Gastrocnemius medialis (tissue), 4 donors: ENCODE results near the gene ITPR2. TPM values are rescaled to one million over a fixed set of nuclear protein-coding genes. Genes with fewer than 3 reads are reported as not detected.

ENCODE experiments used
- ATAC-seq, 2 donors: fragments of 150-250 bp; one replicate each; pipeline ENCODE4 v1.9.1; 2016
- DNase-seq, 2 donors: peaks; one replicate each; pipeline ENCODE4 v3.0.0-alpha.2; 2019
- H3K27ac ChIP-seq, 4 donors: fragments of 200-600 bp; sonication (generic); 1 replicate in 1 of 4; 2 replicates in 3 of 4; pipeline ENCODE4 v1.5.1; 2016 to 2018; ENCODE audit warnings: mild to moderate bottlenecking in 2 of 4, moderate library complexity in 1 of 4
- H3K27me3 ChIP-seq, 3 donors: fragments of 200-600 bp; sonication (generic) in 2 of 3; 1 replicate in 1 of 3; 2 replicates in 2 of 3; pipeline versions ENCODE4 v1.5.1 to v1.6.0; 2016 to 2019; ENCODE audit warnings: mild to moderate bottlenecking in 1 of 3, moderate library complexity in 1 of 3
- H3K36me3 ChIP-seq, 2 donors: fragments of 200-600 bp; sonication (generic) in 1 of 2; one replicate each; pipeline ENCODE4 v1.5.1; 2017 to 2018
- H3K4me1 ChIP-seq, 2 donors: fragments of 200-600 bp; sonication (generic) in 1 of 2; one replicate each; pipeline ENCODE4 v1.5.1; 2016 to 2017; ENCODE audit warnings: mild to moderate bottlenecking in 2 of 2
- H3K4me3 ChIP-seq, 4 donors: fragments of 200-600 bp; sonication (generic) in 3 of 4; 1 replicate in 1 of 4; 2 replicates in 3 of 4; pipeline ENCODE4 v1.5.1; 2016 to 2019; ENCODE audit warnings: mild to moderate bottlenecking in 2 of 4
- H3K9me3 ChIP-seq, 3 donors: fragments of 200-600 bp; sonication (generic) in 2 of 3; 1 replicate in 1 of 3; 2 replicates in 2 of 3; pipeline ENCODE4 v1.5.1; 2016 to 2019
- POLR2A ChIP-seq, 2 donors: fragments of 450-650 bp; IDR thresholded peaks; one replicate each; pipeline ENCODE4 v1.6.1; 2017; ENCODE audit warnings: antibody characterized with exemption in 2 of 2, mild to moderate bottlenecking in 2 of 2, moderate library complexity in 2 of 2
- in situ Hi-C, 4 donors: fragments of 200-750 bp; cut with MboI; loops; one replicate each; pipeline versions ENCODE4 v1.15.0 to v1.8.0; 2017; ENCODE audit warnings: low sequenced_read_pairs in 4 of 4
- intact Hi-C: fragments of 100-400 bp; cut with DNase I; formaldehyde crosslinking; loops from one replicate; pipeline ENCODE4 v1.15.1; 2023; ENCODE audit warnings: low total_unique reads
- total RNA-seq, 4 donors: library from RNA; depleted of rRNA; stranded (reverse); fragments of >200 nt; gene quantifications; one replicate each; pipeline versions ENCODE4 v1.1.0 to v1.2.3, GENCODE V29; 2016
- TF ChIP-seq, protein P1 (sequence below), 5 experiments: fragments of 450-650 bp in 3 of 5; fragments of 200-600 bp in 2 of 5; sonication (generic) in 2 of 5; IDR thresholded peaks in 4 of 5; conservative IDR thresholded peaks in 1 of 5; 1 replicate in 4 of 5; 2 replicates in 1 of 5; pipeline ENCODE4 v1.5.1; 2016 to 2019; ENCODE audit warnings: antibody characterized with exemption in 5 of 5, mild to moderate bottlenecking in 3 of 5, moderate library complexity in 3 of 5

Gene ITPR2
- total RNA-seq, 4 donors from 2014 or later, result 3.8 to 23.8 (median 4.1) TPM

DNA sequence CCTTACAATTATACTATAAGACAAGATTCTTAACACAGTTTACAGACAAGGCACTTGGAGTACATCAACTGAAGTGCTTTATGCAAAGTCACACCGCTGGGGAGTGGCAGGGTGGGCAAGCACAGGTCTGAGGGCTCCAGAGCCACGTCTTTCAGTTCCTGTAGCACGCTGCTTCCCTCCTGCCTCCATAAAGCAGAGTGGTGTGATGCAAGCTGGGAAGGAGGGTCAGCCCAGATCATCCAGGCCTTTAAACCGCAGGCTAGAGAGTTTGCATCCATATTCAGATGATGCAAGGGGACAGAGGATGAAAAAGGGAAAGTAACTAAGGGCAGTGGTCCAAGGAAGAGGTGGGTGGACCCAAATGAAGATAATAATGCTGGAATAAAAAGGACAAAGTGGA, 132.6 kb downstream of the ITPR2 start:
- H3K36me3 ChIP-seq, result no peaks in the 10 kb centered on the region
- no peak overlapping the region for H3K4me3 ChIP-seq
- no peak for TF ChIP-seq POLR2A (IDR thresholded peaks at IDR 0.05)
- TF ChIP-seq, protein P1, sequence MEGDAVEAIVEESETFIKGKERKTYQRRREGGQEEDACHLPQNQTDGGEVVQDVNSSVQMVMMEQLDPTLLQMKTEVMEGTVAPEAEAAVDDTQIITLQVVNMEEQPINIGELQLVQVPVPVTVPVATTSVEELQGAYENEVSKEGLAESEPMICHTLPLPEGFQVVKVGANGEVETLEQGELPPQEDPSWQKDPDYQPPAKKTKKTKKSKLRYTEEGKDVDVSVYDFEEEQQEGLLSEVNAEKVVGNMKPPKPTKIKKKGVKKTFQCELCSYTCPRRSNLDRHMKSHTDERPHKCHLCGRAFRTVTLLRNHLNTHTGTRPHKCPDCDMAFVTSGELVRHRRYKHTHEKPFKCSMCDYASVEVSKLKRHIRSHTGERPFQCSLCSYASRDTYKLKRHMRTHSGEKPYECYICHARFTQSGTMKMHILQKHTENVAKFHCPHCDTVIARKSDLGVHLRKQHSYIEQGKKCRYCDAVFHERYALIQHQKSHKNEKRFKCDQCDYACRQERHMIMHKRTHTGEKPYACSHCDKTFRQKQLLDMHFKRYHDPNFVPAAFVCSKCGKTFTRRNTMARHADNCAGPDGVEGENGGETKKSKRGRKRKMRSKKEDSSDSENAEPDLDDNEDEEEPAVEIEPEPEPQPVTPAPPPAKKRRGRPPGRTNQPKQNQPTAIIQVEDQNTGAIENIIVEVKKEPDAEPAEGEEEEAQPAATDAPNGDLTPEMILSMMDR (IDR thresholded peaks at IDR 0.05 in 4 of 5, conservative IDR thresholded peaks at IDR 0.05 in 1 of 5), result no peak
- in situ Hi-C loops (no loop called here), intact Hi-C loops (loop anchor here (5.0 kb wide), 1 partner anchor 603 kb away; no protein-coding TSS in a partner anchor)
- no peak for DNase-seq
- no peaks in the 10 kb centered on the region for H3K9me3 ChIP-seq
- no peak for ATAC-seq
- no peaks in the 10 kb centered on the region for H3K4me1 ChIP-seq
- H3K27ac ChIP-seq, result no peak overlapping the region
- H3K27me3 ChIP-seq, result no peaks in the 10 kb centered on the region

DNA sequence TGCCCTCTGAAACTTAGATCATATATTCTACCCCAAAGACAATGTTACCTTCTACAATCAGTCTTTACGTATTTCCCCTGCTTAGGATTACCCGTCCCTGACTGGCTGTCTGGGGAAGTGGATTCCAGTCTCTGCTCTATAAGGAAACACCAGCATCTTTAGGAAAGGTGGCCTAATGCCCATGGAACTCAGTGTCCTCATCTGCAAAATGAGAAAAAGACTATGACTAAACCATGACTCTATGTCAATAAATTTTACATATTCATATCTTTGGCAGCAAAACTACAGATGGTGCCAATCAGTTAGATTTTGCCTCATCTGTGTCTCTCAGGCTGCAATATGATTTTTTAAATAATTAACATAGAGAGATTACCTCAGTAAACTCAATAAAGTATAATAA, 133.8 kb downstream of the ITPR2 start:
- intact Hi-C loops (no loop called here), in situ Hi-C loops (no loop called here)
- TF ChIP-seq, protein P1 (IDR thresholded peaks at IDR 0.05 in 4 of 5, conservative IDR thresholded peaks at IDR 0.05 in 1 of 5), result no peak
- TF ChIP-seq POLR2A (IDR thresholded peaks at IDR 0.05), result no peak
- ATAC-seq (no peak), DNase-seq (no peak)
- Histone ChIP-seq H3K27me3 (no peaks in the 10 kb centered on the region), H3K9me3 (no peaks in the 10 kb centered on the region), H3K27ac (no peak overlapping the region), H3K4me1 (no peaks in the 10 kb centered on the region), H3K36me3 (peaks cover 0 to 7% of the 10 kb centered on the region in 2 donors), H3K4me3 (no peak overlapping the region)

DNA sequence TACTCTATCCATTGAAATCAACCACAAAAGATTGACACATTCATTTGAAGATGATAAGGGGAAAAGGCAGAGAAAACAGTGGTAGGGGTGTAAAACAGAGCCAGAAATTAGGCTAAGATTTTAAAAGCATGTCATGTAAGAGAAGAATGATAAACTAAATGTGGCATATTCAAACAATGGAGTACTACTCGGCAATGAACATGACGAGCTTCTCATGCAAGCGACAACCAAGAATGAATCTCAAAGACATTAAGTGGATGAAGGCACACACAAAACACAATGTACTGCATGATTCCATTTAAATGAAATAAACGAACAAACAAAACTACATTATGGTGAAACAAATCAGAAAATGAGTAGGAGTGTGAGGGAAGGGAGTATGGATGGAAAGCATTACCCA, 134.8 kb downstream of the ITPR2 start:
- peaks cover 0 to 7% of the 10 kb centered on the region in 2 donors for H3K36me3 ChIP-seq
- intact Hi-C loops (no loop called here), in situ Hi-C loops (no loop called here)

DNA sequence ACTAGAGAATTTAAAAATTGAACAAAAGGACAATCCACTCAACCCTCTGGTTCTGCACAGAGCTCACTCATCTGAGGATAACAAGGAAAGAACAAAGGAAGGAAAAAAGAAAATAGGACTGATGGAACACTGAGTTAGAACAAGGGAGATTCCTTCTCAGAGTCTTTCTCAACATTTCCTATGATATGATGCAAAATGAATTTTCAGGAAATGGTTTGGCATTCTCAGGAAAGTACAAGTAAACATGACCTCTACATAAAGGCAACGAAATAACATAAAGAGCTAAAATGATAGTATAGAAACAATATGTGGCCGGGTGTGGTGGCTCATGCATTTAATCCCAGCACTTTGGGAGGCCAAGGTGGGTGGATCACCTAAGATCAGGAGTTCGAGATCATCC, 135.8 kb downstream of the ITPR2 start:
- no peaks in the 10 kb centered on the region for H3K9me3 ChIP-seq
- H3K27me3 ChIP-seq, result no peaks in the 10 kb centered on the region
- DNase-seq, result no peak
- no peaks in the 10 kb centered on the region for H3K4me1 ChIP-seq
- peaks cover 0 to 7% of the 10 kb centered on the region in 2 donors for H3K36me3 ChIP-seq
- no peak for ATAC-seq
- intact Hi-C loops (no loop called here), in situ Hi-C loops (no loop called here)
- no peak overlapping the region for H3K27ac ChIP-seq
- H3K4me3 ChIP-seq, result no peak overlapping the region
- TF ChIP-seq, protein P1 (IDR thresholded peaks at IDR 0.05 in 4 of 5, conservative IDR thresholded peaks at IDR 0.05 in 1 of 5), result no peak
- no peak for TF ChIP-seq POLR2A (IDR thresholded peaks at IDR 0.05)

More for the DNA sequence above, 134.8 kb downstream of the ITPR2 start:
- Histone ChIP-seq H3K27ac (no peak overlapping the region), H3K4me3 (no peak overlapping the region), H3K27me3 (no peaks in the 10 kb centered on the region), H3K9me3 (no peaks in the 10 kb centered on the region), H3K4me1 (no peaks in the 10 kb centered on the region)
- ATAC-seq (no peak), DNase-seq (no peak)
- TF ChIP-seq POLR2A (IDR thresholded peaks at IDR 0.05), result no peak
- TF ChIP-seq, protein P1 (IDR thresholded peaks at IDR 0.05 in 4 of 5, conservative IDR thresholded peaks at IDR 0.05 in 1 of 5), result no peak

DNA sequence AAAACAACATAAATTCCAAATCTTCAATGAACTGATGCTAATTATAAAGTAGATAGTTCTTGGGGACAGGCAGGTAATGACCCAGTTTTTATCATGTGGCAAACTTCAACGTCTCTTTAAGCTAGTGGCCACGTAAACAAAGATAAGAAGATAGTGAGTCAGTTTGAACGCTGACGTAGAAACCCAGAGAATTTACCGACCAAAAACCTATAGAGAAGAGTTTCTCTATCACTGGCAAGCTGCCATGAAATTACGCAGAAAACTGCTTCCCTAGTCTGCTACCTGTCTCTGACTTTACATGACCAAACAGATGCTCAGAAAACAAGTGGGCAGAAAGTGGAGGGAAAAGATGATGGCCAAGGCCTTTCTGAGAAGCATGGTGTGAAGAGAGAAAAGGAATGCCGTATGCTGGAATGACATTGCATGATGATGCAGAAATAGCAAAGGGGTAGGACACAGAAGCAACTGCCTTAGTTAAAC, 136.3 kb downstream of the ITPR2 start:
- intact Hi-C loops (no loop called here), in situ Hi-C loops (no loop called here)
- Histone ChIP-seq H3K9me3 (no peaks in the 10 kb centered on the region), H3K4me3 (no peak overlapping the region), H3K4me1 (no peaks in the 10 kb centered on the region), H3K36me3 (peaks cover 0 to 7% of the 10 kb centered on the region in 2 donors), H3K27me3 (no peaks in the 10 kb centered on the region), H3K27ac (no peak overlapping the region)
- no peak for ATAC-seq
- DNase-seq, result no peak
- TF ChIP-seq POLR2A (IDR thresholded peaks at IDR 0.05), result no peak
- TF ChIP-seq, protein P1 (IDR thresholded peaks at IDR 0.05 in 4 of 5, conservative IDR thresholded peaks at IDR 0.05 in 1 of 5), result no peak
